HG02981 (cell line): ENCODE measurements around the gene ZDHHC18.
"Not testable (repeated sequence)": the region's sequence is repeated elsewhere in the genome, so short reads cannot be mapped to it uniquely, and the experiment has no call there.

Experiments used
- ATAC-seq: cut with Tn5 transposase; IDR thresholded peaks from one replicate; pipeline ENCODE4 v1.9.1; 2021; ENCODE audit warnings: mild to moderate bottlenecking, moderate library complexity; ENCODE audit not compliant: unreplicated experiment

The ZDHHC18 gene

GRCh38 chr1:26831546-26832248 lies 5.2 kb downstream of the ZDHHC18 start:
- no peak for ATAC-seq

- ATAC-seq, result no peak
Measured at GRCh38 chr1:26832249-26832960, 5.9 kb downstream of the ZDHHC18 start.

- peak; percentile 77 for ATAC-seq
Measured at GRCh38 chr1:26833432-26834405, 7.2 kb downstream of the ZDHHC18 start.

- ATAC-seq, result not testable (repeated sequence)
Measured at GRCh38 chr1:26837665-26838064, 11.2 kb downstream of the ZDHHC18 start.

- peak; percentile 89 for ATAC-seq
Measured at GRCh38 chr1:26838474-26839338, 12.2 kb downstream of the ZDHHC18 start.

- ATAC-seq, result no peak
Measured at GRCh38 chr1:26839339-26839722, 12.8 kb downstream of the ZDHHC18 start.

- ATAC-seq, result no peak
Measured at GRCh38 chr1:26839779-26840178, 13.3 kb downstream of the ZDHHC18 start.

GRCh38 chr1:26844424-26845196 lies 18.1 kb downstream of the ZDHHC18 start:
- no peak for ATAC-seq

- not testable (repeated sequence) for ATAC-seq
Measured at GRCh38 chr1:26847826-26848225, 21.3 kb downstream of the ZDHHC18 start.

GRCh38 chr1:26848499-26848898 lies 22.0 kb downstream of the ZDHHC18 start:
- ATAC-seq, result no peak

GRCh38 chr1:26848941-26849774 lies 22.7 kb downstream of the ZDHHC18 start:
- ATAC-seq, result no peak

- ATAC-seq, result no peak
Measured at GRCh38 chr1:26851106-26851684, 24.7 kb downstream of the ZDHHC18 start.

- ATAC-seq, result no peak
Measured at GRCh38 chr1:26852701-26853100, 26.2 kb downstream of the ZDHHC18 start.

- no peak for ATAC-seq
Measured at GRCh38 chr1:26853156-26853555, 26.7 kb downstream of the ZDHHC18 start.

- ATAC-seq, result no peak
Measured at GRCh38 chr1:26853600-26853999, 27.1 kb downstream of the ZDHHC18 start.

GRCh38 chr1:26854906-26855305 lies 28.4 kb downstream of the ZDHHC18 start:
- no peak for ATAC-seq

GRCh38 chr1:26855636-26856035 lies 29.1 kb downstream of the ZDHHC18 start:
- no peak for ATAC-seq

- ATAC-seq, result no peak
Measured at GRCh38 chr1:26856181-26856580, 29.7 kb downstream of the ZDHHC18 start.
